Medulla oblongata (tissue), 1 donor: Measurements from ENCODE around the gene PIGL.

ENCODE experiments used
- DNase-seq: peaks from one replicate; pipeline ENCODE4 v3.0.0-alpha.2; 2015; ENCODE audit errors: extremely low spot score

Gene PIGL

GRCh38 chr17:16352667-16353316 lies 135.8 kb downstream of the PIGL start:
- no peak for DNase-seq

- no peak for DNase-seq
Observed at GRCh38 chr17:16353317-16354174, 136.5 kb downstream of the PIGL start, which contains the start of gene CENPV. CENPV (minus strand) TSS chr17:16353469; CDS start chr17:16353436, 33 bp downstream.

GRCh38 chr17:16354585-16354984 lies 137.6 kb downstream of the PIGL start:
- DNase-seq = no peak

- DNase-seq = no peak
Observed at GRCh38 chr17:16358394-16358793, 141.4 kb downstream of the PIGL start.

GRCh38 chr17:16361874-16362273 lies 144.9 kb downstream of the PIGL start:
- DNase-seq = no peak

- peak; percentile 91 for DNase-seq
Observed at GRCh38 chr17:16363749-16364536, 146.9 kb downstream of the PIGL start.

- DNase-seq = no peak
Observed at GRCh38 chr17:16364625-16365024, 147.6 kb downstream of the PIGL start.

GRCh38 chr17:16371742-16372141 lies 154.7 kb downstream of the PIGL start:
- DNase-seq = no peak

- DNase-seq = no peak
Observed at GRCh38 chr17:16374146-16374938, 157.3 kb downstream of the PIGL start.
